NOMO-1 treated with dmso at 0.1 percent for 144 hours (cell line): Measurements from ENCODE around the gene PSORS1C2.

Experiments used
- DNase-seq: peaks from one replicate; lab custom pipeline; 2025; ENCODE audit not compliant: unreplicated experiment; lab: John Stamatoyannopoulos, UW

PSORS1C2 gene

GRCh38 chr6:31114970-31115849, 23.7 kb downstream of the PSORS1C2 start:
- DNase-seq = no peak

- no peak for DNase-seq
Measured at GRCh38 chr6:31114541-31114878, 24.4 kb downstream of the PSORS1C2 start, which contains the start of gene PSORS1C1. Gene PSORS1C1, plus strand, starts transcription at chr6:31114800. Its CDS starts 14,833 bp downstream, at chr6:31129633.

- no peak for DNase-seq
Measured at GRCh38 chr6:31113861-31114540, 24.9 kb downstream of the PSORS1C2 start.

DNA sequence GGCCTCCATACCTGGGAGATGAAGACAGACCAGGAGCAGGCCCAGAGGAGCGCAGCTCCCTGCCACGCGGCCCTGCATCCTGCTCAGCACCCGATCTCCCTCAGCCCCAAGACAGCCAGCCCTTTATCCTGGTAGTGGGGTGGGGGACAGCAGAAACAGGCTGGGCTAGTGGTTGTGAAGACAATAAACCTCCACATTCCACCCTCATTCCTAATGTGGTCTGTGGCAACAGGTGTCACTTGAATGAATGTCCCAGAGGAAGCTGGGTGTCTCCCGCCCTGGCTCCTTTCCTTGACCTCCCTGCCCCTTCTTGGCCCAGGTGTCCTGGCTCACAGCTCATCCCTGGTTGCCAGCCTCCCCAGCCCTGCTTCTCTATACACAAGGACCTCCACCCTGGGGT, 26.4 kb downstream of the PSORS1C2 start, which contains the start of gene C6orf15:
Gene C6orf15 (minus strand): TSS at position 98 of the 400 bp plus-strand sequence. CDS start 20 bp downstream, at position 78.
- no peak for DNase-seq

DNA sequence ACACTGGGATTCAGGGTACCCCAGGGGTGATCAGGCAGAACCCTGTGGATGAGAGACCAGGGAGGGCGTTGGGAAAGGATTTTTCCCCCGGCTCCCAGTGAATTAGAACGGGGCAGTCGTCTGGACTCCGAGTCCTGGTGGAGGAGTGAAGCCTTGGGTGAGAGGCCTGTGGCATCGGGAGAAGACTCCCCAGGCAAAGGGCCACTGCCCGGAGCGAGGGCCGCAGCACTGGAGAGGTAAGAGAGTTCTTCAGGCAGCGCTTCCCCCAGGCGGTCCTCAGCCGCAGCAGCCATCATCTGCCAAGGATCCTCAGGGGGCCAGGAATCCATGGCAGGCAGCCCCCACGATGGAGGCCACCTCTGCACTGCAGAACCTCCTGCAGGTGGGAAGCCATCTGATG, 27.2 kb downstream of the PSORS1C2 start:
- DNase-seq = no peak

DNA sequence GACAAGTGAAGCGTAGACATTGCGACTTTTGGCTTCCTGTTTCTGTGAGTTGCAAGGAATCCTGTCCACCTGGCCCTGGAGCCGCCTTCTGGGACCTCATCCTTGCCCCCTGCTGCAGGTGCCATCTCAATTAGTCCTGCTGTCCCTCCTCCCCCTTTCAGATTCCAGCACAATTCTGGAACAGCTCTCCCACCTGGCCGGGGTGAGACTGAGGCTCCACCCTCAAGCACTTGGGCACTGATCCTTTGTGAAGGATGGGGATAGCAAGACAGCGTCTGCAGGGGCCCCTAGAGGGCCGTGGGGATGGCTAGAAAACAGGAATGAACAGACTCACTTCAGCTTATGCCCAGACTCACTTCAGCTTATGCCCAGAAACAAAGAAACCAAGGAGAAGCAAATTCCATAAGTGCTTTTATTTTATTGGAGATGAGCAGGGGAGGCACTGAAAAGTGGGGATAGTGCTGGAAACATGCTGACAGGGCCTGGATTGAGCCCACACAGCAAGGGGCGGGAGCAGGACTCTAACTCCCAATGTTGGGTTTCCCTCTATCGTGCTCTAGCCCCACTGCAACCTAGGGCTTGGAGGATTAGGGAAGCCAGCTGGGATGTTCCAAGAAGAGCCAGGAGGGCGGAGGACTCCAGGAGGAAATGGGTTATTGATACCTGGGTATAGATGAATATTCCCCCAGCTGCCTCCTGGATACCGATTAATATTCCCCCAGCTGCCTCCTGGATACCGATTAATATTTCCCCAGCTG, 27.9 kb downstream of the PSORS1C2 start:
- no peak for DNase-seq

GRCh38 chr6:31107052-31107451, 31.8 kb downstream of the PSORS1C2 start:
- no peak for DNase-seq

DNA sequence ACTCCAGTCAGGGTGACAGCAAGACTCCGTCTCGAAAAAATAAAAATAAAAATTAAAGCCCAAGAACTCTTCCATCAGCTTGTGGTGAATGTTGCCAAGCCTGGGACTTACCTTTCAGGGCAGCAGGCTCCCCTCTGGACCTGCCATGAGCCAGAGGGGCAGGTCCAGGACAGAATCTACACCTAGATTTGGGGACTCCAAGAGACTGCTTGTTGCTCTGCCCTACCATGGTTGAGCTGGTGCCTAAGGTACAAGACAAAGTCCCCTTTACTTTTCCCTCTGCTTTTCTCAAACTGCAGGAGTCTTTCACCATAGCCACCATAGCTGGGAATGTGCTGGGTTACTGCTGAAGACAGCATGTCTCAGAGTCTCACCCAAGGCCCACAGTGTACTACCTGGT, 35.7 kb downstream of the PSORS1C2 start:
- no peak for DNase-seq

- DNase-seq = no peak
Measured at GRCh38 chr6:31098449-31098938, 40.4 kb downstream of the PSORS1C2 start.

DNA sequence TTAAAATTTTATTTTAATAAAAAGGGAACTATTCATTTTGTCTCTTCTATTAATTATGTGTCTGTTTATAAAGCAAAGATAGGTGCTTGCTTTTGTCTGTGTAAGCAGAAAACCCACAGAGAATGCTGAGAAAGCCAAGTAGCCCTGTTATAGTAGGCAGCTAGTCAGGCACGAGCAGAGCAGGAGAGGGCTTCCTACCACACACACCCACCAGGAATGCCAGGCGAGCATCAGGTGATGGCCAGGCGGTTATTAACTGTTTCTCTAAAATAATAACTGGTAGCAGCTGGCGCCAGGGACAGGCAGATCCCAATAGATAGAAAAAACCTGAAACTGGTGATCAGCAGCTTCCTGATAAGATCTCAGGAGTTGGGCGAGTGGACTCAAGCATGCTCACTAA, 42.2 kb downstream of the PSORS1C2 start:
- DNase-seq = no peak

DNA sequence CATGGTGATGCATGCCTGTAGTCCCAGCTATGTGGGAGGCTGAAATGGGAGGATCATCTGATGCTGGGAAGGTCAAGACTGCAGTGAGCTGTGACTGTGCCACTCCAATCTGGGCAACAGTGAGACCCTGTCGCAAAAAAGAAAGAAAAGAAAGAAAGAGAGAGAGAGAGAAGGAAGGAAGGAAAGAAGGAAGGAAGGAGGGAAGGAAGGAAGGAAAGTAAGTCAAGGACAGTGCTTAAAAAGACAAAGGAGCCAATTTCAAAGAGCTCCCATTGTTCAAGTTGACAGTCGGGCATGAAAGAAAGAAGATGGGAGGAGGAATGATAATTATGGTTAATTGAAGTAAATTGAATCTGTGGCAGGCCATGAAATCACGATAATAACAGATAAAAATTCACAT, 42.7 kb downstream of the PSORS1C2 start:
- DNase-seq = no peak

GRCh38 chr6:31094389-31094881, 44.4 kb downstream of the PSORS1C2 start:
- no peak for DNase-seq

- DNase-seq = no peak
Measured at GRCh38 chr6:31092769-31093505, 45.9 kb downstream of the PSORS1C2 start.

- DNase-seq = no peak
Measured at GRCh38 chr6:31092238-31092637, 46.6 kb downstream of the PSORS1C2 start.

DNA sequence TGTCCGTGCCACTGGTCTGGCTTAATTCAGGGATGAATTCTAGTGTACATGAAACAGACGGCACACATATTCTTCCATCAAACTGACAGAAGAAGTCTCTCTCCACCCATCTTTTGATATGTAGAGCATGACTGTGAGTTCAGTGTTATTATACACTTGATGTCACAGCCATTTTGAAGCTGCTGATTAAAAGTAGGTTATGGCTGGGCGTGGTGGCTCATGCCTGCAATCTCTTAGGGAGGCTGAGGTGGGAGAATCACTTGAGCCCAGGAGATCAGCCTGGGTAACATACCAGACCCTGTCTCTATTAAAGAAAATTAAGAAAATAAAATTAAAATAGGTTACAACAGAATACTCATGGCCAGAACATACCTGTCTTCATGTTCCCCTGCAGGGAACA, 47.2 kb downstream of the PSORS1C2 start:
- no peak for DNase-seq

DNA sequence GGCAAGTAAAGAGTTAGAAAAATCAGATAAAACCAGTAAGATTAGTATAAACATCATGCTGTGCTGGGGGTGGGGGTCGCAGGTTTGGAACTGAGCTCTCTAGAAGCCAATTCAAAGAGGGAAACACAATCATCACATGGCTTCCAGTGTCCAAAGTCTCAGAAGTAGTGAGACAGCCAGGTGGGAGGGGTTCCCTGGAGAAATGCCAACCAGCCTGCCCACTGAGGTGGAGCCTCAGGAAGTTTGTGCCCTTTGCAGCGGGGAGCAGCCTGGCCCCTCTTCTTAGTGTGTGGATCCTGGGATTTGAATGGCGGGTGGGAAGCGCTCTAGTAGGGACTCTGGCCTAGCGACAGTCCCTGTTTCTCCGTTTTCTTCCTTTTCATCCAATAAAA, 47.9 kb downstream of the PSORS1C2 start:
- DNase-seq = no peak

- DNase-seq = no peak
Measured at GRCh38 chr6:31090275-31090972, 48.4 kb downstream of the PSORS1C2 start.
